DMS 273 (cell line): Measurements from ENCODE around the gene RMP24.

ENCODE experiments used
- DNase-seq: peaks from one replicate; lab custom pipeline; 2025; ENCODE audit not compliant: unreplicated experiment; lab: John Stamatoyannopoulos, UW

Gene RMP24

DNA sequence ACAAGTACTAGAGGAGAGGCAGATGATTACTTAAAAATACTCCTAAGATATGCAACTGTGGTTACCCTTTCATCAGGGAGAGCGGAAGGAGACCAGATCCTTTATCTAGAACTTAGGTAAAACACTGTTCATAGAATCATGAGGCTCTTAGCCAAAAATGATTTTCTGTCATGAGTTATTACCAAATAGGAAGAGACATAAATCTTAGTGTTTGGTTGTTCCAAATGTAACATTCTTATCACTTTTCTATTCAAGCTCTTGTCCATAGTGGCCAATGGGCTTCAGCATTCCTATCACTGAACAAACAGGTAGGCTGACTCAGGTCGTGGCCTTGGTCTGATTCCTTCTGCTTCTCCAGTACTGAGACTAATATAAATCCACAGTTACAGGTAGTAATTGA is 56.4 kb downstream of the RMP24 start:
- no peak for DNase-seq
